HEK293 (cell line): ENCODE results near the gene RPN1.

Experiments used
- EGR2 ChIP-seq: fragments of 450-650 bp; formaldehyde crosslinking; IDR thresholded peaks from 2 replicates; pipeline ENCODE4 v1.5.1; 2016; ENCODE audit warnings: low read depth, missing biosample characterization, missing genetic modification characterization
- HIC1 ChIP-seq: fragments of 450-650 bp; formaldehyde crosslinking; IDR thresholded peaks from 2 replicates; pipeline ENCODE4 v1.5.1; 2016; ENCODE audit warnings: missing biosample characterization, missing genetic modification characterization
- KLF10 ChIP-seq: fragments of 450-650 bp; IDR thresholded peaks from 2 replicates; pipeline ENCODE4 v1.5.1; 2018; ENCODE audit warnings: missing biosample characterization, mild to moderate bottlenecking, missing genetic modification characterization
- KLF8 ChIP-seq: fragments of 450-650 bp; formaldehyde crosslinking; IDR thresholded peaks from 2 replicates; pipeline ENCODE4 v1.5.1; 2016; ENCODE audit warnings: missing biosample characterization, missing genetic modification characterization
- KLF9 ChIP-seq: fragments of 450-650 bp; formaldehyde crosslinking; IDR thresholded peaks from 2 replicates; pipeline ENCODE4 v1.5.1; 2016; ENCODE audit warnings: missing biosample characterization, missing genetic modification characterization, low read depth
- OVOL3 ChIP-seq: fragments of 450-650 bp; formaldehyde crosslinking; IDR thresholded peaks from 2 replicates; pipeline ENCODE4 v1.5.1; 2016; ENCODE audit warnings: missing biosample characterization, missing genetic modification characterization
- PATZ1 ChIP-seq: fragments of 450-650 bp; formaldehyde crosslinking; IDR thresholded peaks from 2 replicates; pipeline ENCODE4 v1.5.1; 2016; ENCODE audit warnings: missing biosample characterization, missing genetic modification characterization
- PBX3 ChIP-seq: sonication (generic); formaldehyde crosslinking; IDR thresholded peaks from 2 replicates; pipeline ENCODE4 v1.8.1; 2022; ENCODE audit warnings: mild to moderate bottlenecking, moderate library complexity, missing genetic modification reagents
- PRDM1 ChIP-seq: fragments of 450-650 bp; formaldehyde crosslinking; IDR thresholded peaks from 2 replicates; pipeline ENCODE4; 2016; ENCODE audit warnings: missing biosample characterization, missing genetic modification characterization
- SP7 ChIP-seq: fragments of 450-650 bp; formaldehyde crosslinking; IDR thresholded peaks from 2 replicates; pipeline ENCODE4 v1.5.1; 2016; ENCODE audit warnings: missing biosample characterization, missing genetic modification characterization
- ZBTB1 ChIP-seq: fragments of 450-650 bp; formaldehyde crosslinking; IDR thresholded peaks from 2 replicates; pipeline ENCODE4 v1.5.1; 2016; ENCODE audit warnings: missing biosample characterization, missing genetic modification characterization
- ZBTB17 ChIP-seq: fragments of 450-650 bp; formaldehyde crosslinking; IDR thresholded peaks from 2 replicates; pipeline ENCODE4 v1.5.1; 2016; ENCODE audit warnings: missing biosample characterization, missing genetic modification characterization
- ZBTB48 ChIP-seq: fragments of 450-650 bp; formaldehyde crosslinking; IDR thresholded peaks from 2 replicates; pipeline ENCODE4 v1.5.1; 2016; ENCODE audit warnings: missing biosample characterization, missing genetic modification characterization
- ZBTB7A ChIP-seq: fragments of 450-650 bp; formaldehyde crosslinking; IDR thresholded peaks from 2 replicates; pipeline ENCODE4 v1.5.1; 2016; ENCODE audit warnings: low read depth, missing biosample characterization, missing genetic modification characterization
- ZBTB8A ChIP-seq: fragments of 450-650 bp; formaldehyde crosslinking; IDR thresholded peaks from 2 replicates; pipeline ENCODE4 v1.5.1; 2016; ENCODE audit warnings: missing biosample characterization, missing genetic modification characterization
- ZFP37 ChIP-seq: fragments of 450-650 bp; formaldehyde crosslinking; IDR thresholded peaks from 2 replicates; pipeline ENCODE4 v1.5.1; 2016; ENCODE audit warnings: missing biosample characterization, missing genetic modification characterization
- ZNF10 ChIP-seq: fragments of 450-650 bp; formaldehyde crosslinking; IDR thresholded peaks from 2 replicates; pipeline ENCODE4 v1.5.1; 2017; ENCODE audit warnings: missing biosample characterization, missing genetic modification characterization
- ZNF121 ChIP-seq: fragments of 450-650 bp; formaldehyde crosslinking; IDR thresholded peaks from 2 replicates; pipeline ENCODE4 v1.5.1; 2016; ENCODE audit warnings: missing biosample characterization, missing genetic modification characterization
- ZNF148 ChIP-seq: fragments of 450-650 bp; formaldehyde crosslinking; IDR thresholded peaks from 2 replicates; pipeline ENCODE4 v1.5.0; 2017; ENCODE audit warnings: missing biosample characterization, missing genetic modification characterization, borderline replicate concordance
- ZNF175 ChIP-seq: fragments of 450-650 bp; formaldehyde crosslinking; IDR thresholded peaks from 2 replicates; pipeline ENCODE4 v1.5.1; 2016; ENCODE audit warnings: missing biosample characterization, missing genetic modification characterization
- ZNF24 ChIP-seq: fragments of 450-650 bp; formaldehyde crosslinking; IDR thresholded peaks from 2 replicates; pipeline ENCODE4 v1.5.1; 2016; ENCODE audit warnings: missing biosample characterization, missing genetic modification characterization
- ZNF266 ChIP-seq: fragments of 450-650 bp; formaldehyde crosslinking; IDR thresholded peaks from 2 replicates; pipeline ENCODE4 v1.5.1; 2016; ENCODE audit warnings: missing biosample characterization, missing genetic modification characterization, low read depth
- ZNF274 ChIP-seq, 2 experiments: fragments of 200-500 bp in 1 of 2; fragments of 450-650 bp in 1 of 2; sonication (Bioruptor generic) in 1 of 2; formaldehyde crosslinking in 1 of 2; IDR thresholded peaks; 2 replicates each; pipeline versions ENCODE4 v1.5.1 to v1.6.1; 2014 to 2016; ENCODE audit warnings: borderline replicate concordance in 1 of 2, inconsistent platforms in 1 of 2, low read length in 1 of 2, missing biosample characterization in 1 of 2, missing genetic modification characterization in 1 of 2
- ZNF391 ChIP-seq: fragments of 450-650 bp; formaldehyde crosslinking; IDR thresholded peaks from 2 replicates; pipeline ENCODE4 v1.5.1; 2016; ENCODE audit warnings: low read depth, missing biosample characterization, missing genetic modification characterization, borderline replicate concordance
- ZNF501 ChIP-seq: fragments of 450-650 bp; formaldehyde crosslinking; IDR thresholded peaks from 2 replicates; pipeline ENCODE4 v1.5.1; 2016; ENCODE audit warnings: missing biosample characterization, missing genetic modification characterization
- ZNF555 ChIP-seq: fragments of 450-650 bp; formaldehyde crosslinking; conservative IDR thresholded peaks from 2 replicates; pipeline ENCODE4 v1.5.1; 2017; ENCODE audit warnings: missing biosample characterization, mild to moderate bottlenecking, missing genetic modification characterization, inconsistent platforms
- ZNF558 ChIP-seq: fragments of 450-650 bp; formaldehyde crosslinking; IDR thresholded peaks from 2 replicates; pipeline ENCODE4 v1.5.1; 2016; ENCODE audit warnings: missing biosample characterization, missing genetic modification characterization
- ZNF580 ChIP-seq: fragments of 450-650 bp; formaldehyde crosslinking; IDR thresholded peaks from 2 replicates; pipeline ENCODE4 v1.5.1; 2016; ENCODE audit warnings: missing biosample characterization, missing genetic modification characterization
- ZNF600 ChIP-seq: fragments of 450-650 bp; formaldehyde crosslinking; IDR thresholded peaks from 2 replicates; pipeline ENCODE4 v1.5.1; 2016; ENCODE audit warnings: missing biosample characterization, missing genetic modification characterization
- ZNF610 ChIP-seq: fragments of 450-650 bp; formaldehyde crosslinking; IDR thresholded peaks from 2 replicates; pipeline ENCODE4 v1.5.1; 2016; ENCODE audit warnings: missing biosample characterization, missing genetic modification characterization, borderline replicate concordance
- ZNF785 ChIP-seq: fragments of 450-650 bp; formaldehyde crosslinking; IDR thresholded peaks from 2 replicates; pipeline ENCODE4 v1.5.1; 2016; ENCODE audit warnings: missing biosample characterization, missing genetic modification characterization
- ZXDB ChIP-seq: fragments of 450-650 bp; formaldehyde crosslinking; IDR thresholded peaks from 2 replicates; pipeline ENCODE4 v1.5.1; 2016; ENCODE audit warnings: missing biosample characterization, missing genetic modification characterization

RPN1 gene

GRCh38 chr3:128617557-128618397, 32.8 kb downstream of the RPN1 start (continued):
- TF ChIP-seq ZNF266 (tag by site-specific recombination) (no peak), ZBTB1 (tag by site-specific recombination) (0 out of 2 replicates have a peak, but pooled peaks have one; percentile 35), KLF8 (tag by site-specific recombination) (peak; percentile 36; the same call in 1 of the 2 replicates), ZXDB (tag by site-specific recombination) (peak; percentile 100), ZNF600 (tag by site-specific recombination) (peak; percentile 91), ZNF10 (tag by site-specific recombination) (0 out of 2 replicates have a peak, but pooled peaks have one; percentile 37), KLF9 (peak; percentile 20; the same call in 1 of the 2 replicates), ZNF121 (tag by site-specific recombination) (no peak), ZNF148 (no peak), HIC1 (tag by site-specific recombination) (no peak; the same call in 1 of the 2 replicates), ZNF175 (tag by site-specific recombination) (no peak), ZNF580 (tag by site-specific recombination) (peak; percentile 31; the same call in 1 of the 2 replicates), ZNF274 (IDR thresholded peaks at IDR 0.05; ENCODE audit: low read length) (no peak), ZNF274 (tag by site-specific recombination; IDR thresholded peaks at IDR 0.05; ENCODE audit: borderline replicate concordance) (no peak), ZNF610 (tag by site-specific recombination) (no peak), ZNF391 (tag by site-specific recombination) (peak; percentile 13; the same call in 1 of the 2 replicates), KLF10 (tag by site-specific recombination) (0 out of 2 replicates have a peak, but pooled peaks have one; percentile 35), ZNF501 (tag by site-specific recombination) (peak; percentile 78), PBX3 (CRISPR knock-in tag) (peak; percentile 44; the same call in 1 of the 2 replicates), ZNF785 (no peak), ZBTB48 (peak; percentile 89), PRDM1 (peak; percentile 58), ZNF555 (no peak), ZFP37 (tag by site-specific recombination) (peak; percentile 90), ZBTB17 (tag by site-specific recombination) (peak; percentile 88), PATZ1 (peak; percentile 56; the same call in 1 of the 2 replicates), ZNF24 (peak; percentile 77; the same call in 1 of the 2 replicates), ZNF558 (no peak), OVOL3 (tag by site-specific recombination) (peak; percentile 43; the same call in 1 of the 2 replicates), EGR2 (tag by site-specific recombination) (no peak), SP7 (tag by site-specific recombination) (peak; percentile 63), ZBTB7A (tag by site-specific recombination) (no peak), ZBTB8A (peak; percentile 98)
